IMR-90 (cell line): Measurements from ENCODE around the gene PPARG.

Experiments used
- CEBPB ChIP-seq: IDR thresholded peaks from 2 replicates; pipeline ENCODE4 v1.6.1; 2012; ENCODE audit warnings: low read depth, low read length, improper control_type of control experiment
- CHD1 ChIP-seq: IDR thresholded peaks from 2 replicates; pipeline ENCODE4 v1.6.1; 2012; ENCODE audit warnings: low read depth, low read length, improper control_type of control experiment
- FOS ChIP-seq: fragments of 150-350 bp; IDR thresholded peaks from 2 replicates; pipeline ENCODE4 v1.6.1; 2016; ENCODE audit warnings: low read depth, low read length
- POLR2A ChIP-seq: IDR thresholded peaks from 2 replicates; pipeline ENCODE4 v1.6.1; 2012; ENCODE audit warnings: mild to moderate bottlenecking, low read depth, low read length
- RAD21 ChIP-seq: IDR thresholded peaks from 2 replicates; pipeline ENCODE4 v1.6.1; 2012; ENCODE audit warnings: low read length, improper control_type of control experiment
- RCOR1 ChIP-seq: IDR thresholded peaks from 2 replicates; pipeline ENCODE4 v1.6.1; 2012; ENCODE audit warnings: mild to moderate bottlenecking, low read length, improper control_type of control experiment; ENCODE audit not compliant: insufficient replicate concordance
- SMC3 ChIP-seq: fragments of 150-350 bp; IDR thresholded peaks from 2 replicates; pipeline ENCODE4 v1.6.1; 2016; ENCODE audit warnings: low read depth, mild to moderate bottlenecking, antibody characterized with exemption, low read length, moderate library complexity
- TF ChIP-seq, protein P1 (sequence below): fragments of 150-350 bp; IDR thresholded peaks from 2 replicates; pipeline ENCODE4 v1.6.1; 2017; ENCODE audit warnings: mild to moderate bottlenecking, antibody characterized with exemption, low read length, low read depth
- TF ChIP-seq, protein P2 (sequence below): conservative IDR thresholded peaks from 2 replicates; pipeline ENCODE4 v1.5.1; 2012; ENCODE audit warnings: mild to moderate bottlenecking, low read depth, low read length, improper control_type of control experiment
- TF ChIP-seq, protein P3 (sequence below): fragments of 150-350 bp; IDR thresholded peaks from 2 replicates; pipeline ENCODE4 v1.6.1; 2016; ENCODE audit warnings: low read depth, mild to moderate bottlenecking, low read length, moderate library complexity, borderline replicate concordance

DNA sequence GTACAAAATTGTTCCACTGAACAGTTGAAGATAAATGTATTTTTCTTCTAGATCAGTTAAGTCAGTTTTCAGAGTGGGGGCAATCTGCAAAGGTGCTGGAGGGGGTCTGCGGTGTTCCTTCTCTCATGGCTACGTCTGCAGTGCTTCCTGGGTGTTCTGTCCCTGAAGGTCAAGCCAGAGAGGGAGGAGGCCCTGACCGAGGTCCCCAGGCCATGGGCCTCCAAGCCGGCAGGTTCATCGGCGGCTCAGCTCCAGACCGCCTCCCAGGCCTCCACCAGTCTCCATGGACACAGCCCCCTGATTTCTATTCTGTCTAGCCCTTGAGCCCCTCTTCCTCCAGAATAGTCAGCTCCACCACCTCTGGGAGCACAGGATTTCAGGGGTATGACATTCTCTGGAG lies 166.9 kb downstream of the PPARG start:
- TF ChIP-seq, protein P1, sequence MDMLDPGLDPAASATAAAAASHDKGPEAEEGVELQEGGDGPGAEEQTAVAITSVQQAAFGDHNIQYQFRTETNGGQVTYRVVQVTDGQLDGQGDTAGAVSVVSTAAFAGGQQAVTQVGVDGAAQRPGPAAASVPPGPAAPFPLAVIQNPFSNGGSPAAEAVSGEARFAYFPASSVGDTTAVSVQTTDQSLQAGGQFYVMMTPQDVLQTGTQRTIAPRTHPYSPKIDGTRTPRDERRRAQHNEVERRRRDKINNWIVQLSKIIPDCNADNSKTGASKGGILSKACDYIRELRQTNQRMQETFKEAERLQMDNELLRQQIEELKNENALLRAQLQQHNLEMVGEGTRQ: no peak
- TF ChIP-seq, protein P2, sequence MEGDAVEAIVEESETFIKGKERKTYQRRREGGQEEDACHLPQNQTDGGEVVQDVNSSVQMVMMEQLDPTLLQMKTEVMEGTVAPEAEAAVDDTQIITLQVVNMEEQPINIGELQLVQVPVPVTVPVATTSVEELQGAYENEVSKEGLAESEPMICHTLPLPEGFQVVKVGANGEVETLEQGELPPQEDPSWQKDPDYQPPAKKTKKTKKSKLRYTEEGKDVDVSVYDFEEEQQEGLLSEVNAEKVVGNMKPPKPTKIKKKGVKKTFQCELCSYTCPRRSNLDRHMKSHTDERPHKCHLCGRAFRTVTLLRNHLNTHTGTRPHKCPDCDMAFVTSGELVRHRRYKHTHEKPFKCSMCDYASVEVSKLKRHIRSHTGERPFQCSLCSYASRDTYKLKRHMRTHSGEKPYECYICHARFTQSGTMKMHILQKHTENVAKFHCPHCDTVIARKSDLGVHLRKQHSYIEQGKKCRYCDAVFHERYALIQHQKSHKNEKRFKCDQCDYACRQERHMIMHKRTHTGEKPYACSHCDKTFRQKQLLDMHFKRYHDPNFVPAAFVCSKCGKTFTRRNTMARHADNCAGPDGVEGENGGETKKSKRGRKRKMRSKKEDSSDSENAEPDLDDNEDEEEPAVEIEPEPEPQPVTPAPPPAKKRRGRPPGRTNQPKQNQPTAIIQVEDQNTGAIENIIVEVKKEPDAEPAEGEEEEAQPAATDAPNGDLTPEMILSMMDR: no peak
- no peak for TF ChIP-seq RAD21
- no peak for TF ChIP-seq POLR2A
- TF ChIP-seq CEBPB: no peak
- TF ChIP-seq RCOR1: no peak
- TF ChIP-seq SMC3: no peak
- TF ChIP-seq, protein P3, sequence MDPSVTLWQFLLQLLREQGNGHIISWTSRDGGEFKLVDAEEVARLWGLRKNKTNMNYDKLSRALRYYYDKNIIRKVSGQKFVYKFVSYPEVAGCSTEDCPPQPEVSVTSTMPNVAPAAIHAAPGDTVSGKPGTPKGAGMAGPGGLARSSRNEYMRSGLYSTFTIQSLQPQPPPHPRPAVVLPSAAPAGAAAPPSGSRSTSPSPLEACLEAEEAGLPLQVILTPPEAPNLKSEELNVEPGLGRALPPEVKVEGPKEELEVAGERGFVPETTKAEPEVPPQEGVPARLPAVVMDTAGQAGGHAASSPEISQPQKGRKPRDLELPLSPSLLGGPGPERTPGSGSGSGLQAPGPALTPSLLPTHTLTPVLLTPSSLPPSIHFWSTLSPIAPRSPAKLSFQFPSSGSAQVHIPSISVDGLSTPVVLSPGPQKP: no peak
- TF ChIP-seq FOS: no peak
- TF ChIP-seq CHD1: no peak
